Neutrophil (primary cell): ENCODE measurements around the gene ZFAND2B.

Source experiments
- H3K27ac ChIP-seq: fragments of 200-600 bp; sonication (generic); 2 replicates; pipeline ENCODE4 v1.5.1; 2016; ENCODE audit warnings: mild to moderate bottlenecking, moderate library complexity
- H3K27me3 ChIP-seq: fragments of 200-600 bp; sonication (generic); 2 replicates; pipeline ENCODE4 v1.6.0; 2016; ENCODE audit warnings: mild to moderate bottlenecking
- H3K36me3 ChIP-seq: fragments of 200-600 bp; sonication (generic); 2 replicates; pipeline ENCODE4 v1.5.1; 2017
- H3K4me1 ChIP-seq, 2 experiments: fragments of 200-600 bp in 1 of 2; sonication (generic) in 1 of 2; 1 replicate in 1 of 2; 2 replicates in 1 of 2; pipeline versions ENCODE4 v1.5.1 to v1.6.1; 2013 to 2016; ENCODE audit warnings: low read depth in 1 of 2, low read length in 1 of 2, mild to moderate bottlenecking in 1 of 2, moderate library complexity in 1 of 2; ENCODE audit not compliant: control insufficient read depth in 1 of 2, insufficient read depth in 1 of 2
- H3K4me3 ChIP-seq, 2 experiments: fragments of 200-600 bp in 1 of 2; sonication (generic) in 1 of 2; 1 replicate in 1 of 2; 2 replicates in 1 of 2; pipeline ENCODE4 v1.5.1; 2013 to 2016; ENCODE audit warnings: low read depth in 1 of 2, low read length in 1 of 2, mild to moderate bottlenecking in 1 of 2, moderate library complexity in 1 of 2
- H3K9me3 ChIP-seq: fragments of 200-600 bp; sonication (generic); 2 replicates; pipeline ENCODE4 v1.5.1; 2016
- TF ChIP-seq, protein P1 (sequence below): fragments of 200-600 bp; sonication (generic); IDR thresholded peaks from 2 replicates; pipeline ENCODE4 v1.5.1; 2016; ENCODE audit warnings: antibody characterized with exemption

ZFAND2B gene

DNA sequence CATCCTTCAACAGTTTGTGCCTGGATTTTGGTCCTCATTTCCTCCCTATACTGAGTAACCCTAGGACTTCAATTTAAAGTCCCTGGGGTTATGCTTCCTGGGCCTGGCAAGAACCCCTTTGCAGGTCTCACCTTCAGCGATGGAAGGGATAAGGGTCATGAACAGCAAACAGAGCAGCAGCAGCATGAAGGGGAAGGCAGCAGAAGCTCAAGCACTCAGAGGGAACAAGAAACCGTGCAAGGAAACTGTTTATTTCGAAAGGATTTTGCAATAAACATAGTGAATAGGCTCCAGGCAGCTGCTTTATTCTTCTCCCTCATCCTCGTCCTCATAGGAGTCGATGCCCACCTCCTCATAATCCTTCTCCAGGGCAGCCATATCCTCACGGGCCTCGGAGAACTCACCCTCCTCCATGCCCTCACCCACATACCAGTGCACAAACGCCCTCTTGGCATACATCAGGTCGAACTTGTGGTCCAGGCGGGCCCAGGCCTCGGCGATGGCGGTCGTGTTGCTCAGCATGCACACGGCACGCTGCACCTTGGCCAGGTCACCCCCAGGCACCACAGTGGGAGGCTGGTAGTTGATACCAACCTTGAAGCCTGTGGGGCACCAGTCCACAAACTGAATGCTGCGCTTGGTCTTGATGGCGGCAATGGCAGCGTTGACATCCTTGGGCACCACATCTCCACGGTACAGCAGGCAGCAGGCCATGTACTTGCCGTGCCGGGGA lies 43.6 kb downstream of the ZFAND2B start:
- H3K27me3 ChIP-seq = no peaks in the 10 kb centered on the region
- TF ChIP-seq, protein P1, sequence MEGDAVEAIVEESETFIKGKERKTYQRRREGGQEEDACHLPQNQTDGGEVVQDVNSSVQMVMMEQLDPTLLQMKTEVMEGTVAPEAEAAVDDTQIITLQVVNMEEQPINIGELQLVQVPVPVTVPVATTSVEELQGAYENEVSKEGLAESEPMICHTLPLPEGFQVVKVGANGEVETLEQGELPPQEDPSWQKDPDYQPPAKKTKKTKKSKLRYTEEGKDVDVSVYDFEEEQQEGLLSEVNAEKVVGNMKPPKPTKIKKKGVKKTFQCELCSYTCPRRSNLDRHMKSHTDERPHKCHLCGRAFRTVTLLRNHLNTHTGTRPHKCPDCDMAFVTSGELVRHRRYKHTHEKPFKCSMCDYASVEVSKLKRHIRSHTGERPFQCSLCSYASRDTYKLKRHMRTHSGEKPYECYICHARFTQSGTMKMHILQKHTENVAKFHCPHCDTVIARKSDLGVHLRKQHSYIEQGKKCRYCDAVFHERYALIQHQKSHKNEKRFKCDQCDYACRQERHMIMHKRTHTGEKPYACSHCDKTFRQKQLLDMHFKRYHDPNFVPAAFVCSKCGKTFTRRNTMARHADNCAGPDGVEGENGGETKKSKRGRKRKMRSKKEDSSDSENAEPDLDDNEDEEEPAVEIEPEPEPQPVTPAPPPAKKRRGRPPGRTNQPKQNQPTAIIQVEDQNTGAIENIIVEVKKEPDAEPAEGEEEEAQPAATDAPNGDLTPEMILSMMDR = no peak
- peaks cover 41% of the 10 kb centered on the region for H3K36me3 ChIP-seq
- peak overlapping the region; percentile 96 to 99 for H3K4me3 ChIP-seq
- H3K27ac ChIP-seq = peak overlapping the region; percentile 95
- no peaks in the 10 kb centered on the region for H3K9me3 ChIP-seq
- peaks cover 79 to 80% of the 10 kb centered on the region in 2 experiments for H3K4me1 ChIP-seq

DNA sequence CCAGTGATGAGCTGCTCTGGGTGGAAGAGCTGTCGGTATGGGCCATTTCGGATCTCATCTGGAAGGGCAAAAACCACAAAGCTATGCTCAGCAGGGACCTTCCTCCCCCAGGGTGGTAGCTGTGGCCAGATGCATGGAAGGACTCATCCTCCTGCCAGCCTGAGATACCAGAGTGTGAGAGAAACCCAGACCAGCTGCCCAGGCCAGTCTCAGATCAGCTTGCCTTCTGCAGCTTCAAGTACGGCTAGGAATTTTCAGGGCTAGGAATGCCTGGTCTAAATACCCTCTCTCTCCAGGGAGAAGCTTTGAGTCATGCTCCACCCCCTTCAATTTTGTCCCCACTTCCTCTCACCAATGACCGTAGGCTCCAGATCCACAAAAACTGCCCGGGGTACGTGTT lies 45.1 kb downstream of the ZFAND2B start:
- peak overlapping the region; percentile 95 for H3K27ac ChIP-seq

DNA sequence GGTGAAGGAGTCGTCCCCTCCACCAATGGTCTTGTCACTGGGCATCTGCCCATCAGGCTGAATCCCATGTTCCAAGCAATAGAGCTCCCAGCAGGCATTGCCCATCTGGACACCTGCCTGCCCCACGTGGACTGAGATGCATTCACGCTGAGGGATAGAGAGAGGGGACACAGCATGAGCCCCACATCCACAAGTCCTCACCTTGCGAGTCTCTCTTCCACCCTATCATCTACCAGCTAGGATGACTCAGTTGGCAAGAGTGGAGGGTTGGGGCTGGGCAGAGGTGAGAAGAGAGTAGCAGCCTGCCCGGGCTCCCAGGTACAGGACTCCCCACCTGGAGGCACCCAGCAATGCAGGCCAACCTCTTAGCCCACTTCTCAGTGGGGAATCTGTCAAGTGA lies 45.5 kb downstream of the ZFAND2B start:
- peak overlapping the region; percentile 96 to 99 for H3K4me3 ChIP-seq
- no peaks in the 10 kb centered on the region for H3K9me3 ChIP-seq
- peaks cover 71 to 73% of the 10 kb centered on the region in 2 experiments for H3K4me1 ChIP-seq
- H3K27me3 ChIP-seq = no peaks in the 10 kb centered on the region
- peak overlapping the region; percentile 95 for H3K27ac ChIP-seq
- peaks cover 41% of the 10 kb centered on the region for H3K36me3 ChIP-seq
- TF ChIP-seq, protein P1 = no peak

More for the DNA sequence above, 45.1 kb downstream of the ZFAND2B start:
- Histone ChIP-seq H3K9me3 (no peaks in the 10 kb centered on the region), H3K4me3 (peak overlapping the region; percentile 96 to 99), H3K4me1 (peaks cover 75 to 77% of the 10 kb centered on the region in 2 experiments), H3K36me3 (peaks cover 41% of the 10 kb centered on the region), H3K27me3 (no peaks in the 10 kb centered on the region)
- TF ChIP-seq, protein P1 = no peak

DNA sequence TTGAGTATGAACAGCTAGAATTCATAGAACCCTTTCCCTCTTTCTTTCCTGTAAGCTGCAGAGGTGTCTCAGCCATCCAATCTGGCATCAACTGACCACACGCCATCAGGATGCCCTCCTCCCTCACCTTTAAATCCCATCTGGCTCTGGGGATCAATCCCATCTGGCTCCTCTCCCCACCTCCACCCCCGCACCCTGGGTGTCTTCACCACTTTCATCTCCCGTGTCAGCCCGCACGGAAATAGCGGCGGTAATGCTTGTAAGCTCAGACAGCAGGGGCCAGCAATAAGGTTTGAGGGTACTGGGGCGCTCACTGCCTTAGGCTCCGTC lies 46.0 kb downstream of the ZFAND2B start:
- Histone ChIP-seq H3K36me3 (peaks cover 41% of the 10 kb centered on the region), H3K4me3 (peak overlapping the region; percentile 96 to 99), H3K4me1 (peaks cover 69% of the 10 kb centered on the region in 2 experiments), H3K27ac (peak overlapping the region; percentile 95), H3K9me3 (no peaks in the 10 kb centered on the region), H3K27me3 (no peaks in the 10 kb centered on the region)
- TF ChIP-seq, protein P1 = no peak

DNA sequence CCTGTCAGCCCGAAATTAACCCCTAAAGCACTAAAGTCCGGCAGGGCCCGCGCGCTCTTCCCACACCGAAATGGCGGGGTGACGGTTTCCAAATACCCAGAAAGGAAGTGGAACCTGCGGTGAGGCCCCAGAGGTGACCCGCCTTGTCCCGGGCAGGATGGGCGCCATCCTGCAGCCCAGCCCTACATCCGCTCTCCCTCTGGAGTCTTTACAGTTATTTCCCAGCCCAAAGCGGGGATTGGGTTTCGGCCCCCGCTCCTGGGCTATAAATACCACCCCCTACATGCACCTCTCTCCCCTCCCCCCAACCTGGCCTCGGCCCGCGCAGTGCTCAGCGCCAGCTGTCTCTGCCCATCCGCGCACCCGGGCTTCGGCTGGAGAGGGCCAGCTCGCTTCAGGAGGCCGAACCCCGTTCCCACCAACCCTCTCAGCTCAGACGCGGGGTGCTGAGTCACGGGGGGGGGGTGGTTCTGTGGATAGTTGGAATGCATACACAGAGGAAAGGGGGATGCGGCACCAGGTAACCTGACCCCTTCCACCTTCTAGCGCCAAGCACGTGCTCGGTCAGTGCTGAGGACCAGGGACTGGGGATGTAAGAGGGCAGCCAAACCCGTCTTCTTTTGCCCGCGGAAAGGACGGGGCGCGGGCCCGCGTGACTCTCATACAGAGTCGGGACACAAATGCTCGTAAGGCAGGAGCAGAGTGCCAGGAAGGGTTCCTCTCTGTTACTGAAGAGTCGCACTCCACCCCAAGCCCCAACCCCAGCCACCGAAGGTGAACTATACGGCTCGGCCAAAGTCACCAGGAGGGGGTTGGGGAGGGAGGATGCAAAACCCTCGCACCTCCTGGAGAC lies 46.5 kb downstream of the ZFAND2B start, which contains the start of gene TUBA4B:
Gene TUBA4B (plus strand): TSS at position 344 of the 853 bp plus-strand sequence. CDS start 165 bp downstream, at position 509.
- TF ChIP-seq, protein P1 = no peak
- H3K27ac ChIP-seq = peak within 1 kb of the TSS; percentile 95
- peaks cover 40% of the 10 kb centered on the region for H3K36me3 ChIP-seq
- H3K4me3 ChIP-seq = peak within 1 kb of the TSS; percentile 96 to 99
- H3K27me3 ChIP-seq = no peaks in the 10 kb centered on the region
- peaks cover 69% of the 10 kb centered on the region in 2 experiments for H3K4me1 ChIP-seq
- no peaks in the 10 kb centered on the region for H3K9me3 ChIP-seq
